ENCODE results near the gene TNFRSF17.
A peak's percentile ranks its signal among the peaks of the same experiment; 100 is the strongest.
"Not testable (repeated sequence)": the region's sequence is repeated elsewhere in the genome, so short reads cannot be mapped to it uniquely, and the experiment has no call there.

Gene TNFRSF17

GRCh38 chr16:11964761-11965551, at the start of gene TNFRSF17:
TSS of gene TNFRSF17 (plus strand) at chr16:11965210. CDS start at chr16:11965325, 115 bp downstream.
- no peak for DNase-seq (ENCODE audit: low read depth in 2 of 2)

- peak; percentile 99 to 100 for DNase-seq (ENCODE audit: low read depth in 2 of 2)
Observed at GRCh38 chr16:11915644-11916523, 49.1 kb upstream of the TNFRSF17 start, which contains the start of gene GSPT1. TSS of gene GSPT1 (minus strand) at chr16:11915956. CDS start at chr16:11915720, 236 bp downstream.

- DNase-seq (ENCODE audit: low read depth in 2 of 2) = no peak
Observed at GRCh38 chr16:11916524-11917285, 48.3 kb upstream of the TNFRSF17 start.

GRCh38 chr16:11924046-11924445, 41.0 kb upstream of the TNFRSF17 start:
- not testable (repeated sequence) for DNase-seq (ENCODE audit: low read depth in 2 of 2)

- DNase-seq (ENCODE audit: low read depth in 2 of 2) = not testable (repeated sequence)
Observed at GRCh38 chr16:11927350-11927749, 37.7 kb upstream of the TNFRSF17 start.

GRCh38 chr16:11941945-11942344, 23.1 kb upstream of the TNFRSF17 start, which contains the start of gene NPIPB2:
TSS of gene NPIPB2 (minus strand) at chr16:11942045. CDS start at chr16:11942045, 0 bp downstream.
- not testable (repeated sequence) for DNase-seq (ENCODE audit: low read depth in 2 of 2)

GRCh38 chr16:11946433-11946832, 18.6 kb upstream of the TNFRSF17 start:
- DNase-seq (ENCODE audit: low read depth in 2 of 2) = no peak

- DNase-seq (ENCODE audit: low read depth in 2 of 2) = no peak
Observed at GRCh38 chr16:11948819-11949218, 16.2 kb upstream of the TNFRSF17 start.

GRCh38 chr16:11949527-11949926, 15.5 kb upstream of the TNFRSF17 start:
- no peak for DNase-seq (ENCODE audit: low read depth in 2 of 2)

GRCh38 chr16:11950388-11950787, 14.6 kb upstream of the TNFRSF17 start:
- no peak for DNase-seq (ENCODE audit: low read depth in 2 of 2)

GRCh38 chr16:11953576-11953975, 11.4 kb upstream of the TNFRSF17 start:
- DNase-seq (ENCODE audit: low read depth in 2 of 2) = not testable (repeated sequence)

GRCh38 chr16:11955713-11956123, 9.3 kb upstream of the TNFRSF17 start:
- no peak for DNase-seq (ENCODE audit: low read depth in 2 of 2)

GRCh38 chr16:11956558-11956957, 8.5 kb upstream of the TNFRSF17 start:
- DNase-seq (ENCODE audit: low read depth in 2 of 2) = no peak

GRCh38 chr16:11957591-11958395, 7.2 kb upstream of the TNFRSF17 start:
- DNase-seq (ENCODE audit: low read depth in 2 of 2) = no peak

GRCh38 chr16:11962457-11962856, 2.6 kb upstream of the TNFRSF17 start:
- not testable (repeated sequence) for DNase-seq (ENCODE audit: low read depth in 2 of 2)

- not testable (repeated sequence) for DNase-seq (ENCODE audit: low read depth in 2 of 2)
Observed at GRCh38 chr16:11962978-11963377, 2.0 kb upstream of the TNFRSF17 start.

GRCh38 chr16:11963706-11964105, 1.3 kb upstream of the TNFRSF17 start:
- DNase-seq (ENCODE audit: low read depth in 2 of 2) = no peak

- DNase-seq (ENCODE audit: low read depth in 2 of 2) = no peak
Observed at GRCh38 chr16:11966173-11966572, 1.2 kb downstream of the TNFRSF17 start.

GRCh38 chr16:11967195-11967911, 2.3 kb downstream of the TNFRSF17 start:
- no peak for DNase-seq (ENCODE audit: low read depth in 2 of 2)

- DNase-seq (ENCODE audit: low read depth in 2 of 2) = no peak
Observed at GRCh38 chr16:11968577-11968976, 3.6 kb downstream of the TNFRSF17 start.
